Activated CD8-positive, alpha-beta memory T cell treated with anti-CD3 and anti-CD28 coated beads, Interleukin-2, amount 50 U/mL, for 4 hours (primary cell): ENCODE data around the gene OR6A2.

Source experiments
- DNase-seq: peaks from one replicate; pipeline ENCODE4 v3.0.0-alpha.2; 2020

The OR6A2 gene

GRCh38 chr11:6755303-6755952 is 44.1 kb downstream of the OR6A2 start:
- DNase-seq = peak; percentile 32

GRCh38 chr11:6747097-6747668 is 52.3 kb downstream of the OR6A2 start:
- no peak for DNase-seq

- DNase-seq = no peak
Measured at GRCh38 chr11:6746626-6747025, 52.9 kb downstream of the OR6A2 start.

- DNase-seq = peak; percentile 26
Measured at GRCh38 chr11:6746086-6746618, 53.3 kb downstream of the OR6A2 start.

- no peak for DNase-seq
Measured at GRCh38 chr11:6745465-6746015, 53.9 kb downstream of the OR6A2 start.

- DNase-seq = no peak
Measured at GRCh38 chr11:6745018-6745417, 54.5 kb downstream of the OR6A2 start.

- no peak for DNase-seq
Measured at GRCh38 chr11:6742260-6742659, 57.2 kb downstream of the OR6A2 start.
